NCI-H2107 (cell line): Measurements from ENCODE around the gene PTPRZ1.

Experiments used
- DNase-seq: peaks from one replicate; lab custom pipeline; 2025; lab: John Stamatoyannopoulos, UW

Gene PTPRZ1

GRCh38 chr7:122055073-122055472 is 182.1 kb downstream of the PTPRZ1 start:
- no peak for DNase-seq

GRCh38 chr7:122056977-122057376 is 184.0 kb downstream of the PTPRZ1 start:
- no peak for DNase-seq

GRCh38 chr7:122059542-122059941 is 186.6 kb downstream of the PTPRZ1 start:
- DNase-seq = no peak

GRCh38 chr7:122063146-122063545 is 190.2 kb downstream of the PTPRZ1 start:
- DNase-seq = no peak

- DNase-seq = no peak
Measured at GRCh38 chr7:122064971-122065370, 192.0 kb downstream of the PTPRZ1 start.

GRCh38 chr7:122067077-122067476 is 194.1 kb downstream of the PTPRZ1 start:
- no peak for DNase-seq

GRCh38 chr7:122068046-122068445 is 195.1 kb downstream of the PTPRZ1 start:
- DNase-seq = no peak

- no peak for DNase-seq
Measured at GRCh38 chr7:122068999-122069398, 196.0 kb downstream of the PTPRZ1 start.

- DNase-seq = no peak
Measured at GRCh38 chr7:122070062-122070461, 197.1 kb downstream of the PTPRZ1 start.

- no peak for DNase-seq
Measured at GRCh38 chr7:122070834-122071233, 197.9 kb downstream of the PTPRZ1 start.

GRCh38 chr7:122072272-122072671 is 199.3 kb downstream of the PTPRZ1 start:
- no peak for DNase-seq

- no peak for DNase-seq
Measured at GRCh38 chr7:122072924-122073599, 200.1 kb downstream of the PTPRZ1 start.

GRCh38 chr7:122073635-122074034 is 200.7 kb downstream of the PTPRZ1 start:
- DNase-seq = no peak

- DNase-seq = no peak
Measured at GRCh38 chr7:122082160-122082559, 209.2 kb downstream of the PTPRZ1 start.

- no peak for DNase-seq
Measured at GRCh38 chr7:122082670-122083069, 209.7 kb downstream of the PTPRZ1 start.

- peak; percentile 38 for DNase-seq
Measured at GRCh38 chr7:122092964-122093797, 220.2 kb downstream of the PTPRZ1 start.

GRCh38 chr7:122094549-122094948 is 221.6 kb downstream of the PTPRZ1 start:
- DNase-seq = no peak

- DNase-seq = no peak
Measured at GRCh38 chr7:122095642-122096041, 222.7 kb downstream of the PTPRZ1 start.

- DNase-seq = no peak
Measured at GRCh38 chr7:122100021-122100420, 227.1 kb downstream of the PTPRZ1 start.

GRCh38 chr7:122103064-122103463 is 230.1 kb downstream of the PTPRZ1 start:
- DNase-seq = no peak
